Activated CD4-positive, alpha-beta T cell treated with anti-CD3 and anti-CD28 coated beads, Interleukin-2, amount 50 U/mL, for 48 hours (primary cell): ENCODE results near the gene GTF2F2.
"Not testable (repeated sequence)": the region's sequence is repeated elsewhere in the genome, so short reads cannot be mapped to it uniquely, and the experiment has no call there.

Source experiments
- DNase-seq, 2 experiments: peaks; one replicate each; pipeline ENCODE4 v3.0.0-alpha.2; 2020

Gene GTF2F2

GRCh38 chr13:45219123-45219891 is 99.0 kb downstream of the GTF2F2 start:
- DNase-seq, result no peak

- DNase-seq, result no peak
Observed at GRCh38 chr13:45219938-45220375, 99.6 kb downstream of the GTF2F2 start.

GRCh38 chr13:45220403-45220802 is 100.1 kb downstream of the GTF2F2 start:
- DNase-seq, result no peak

GRCh38 chr13:45222516-45222915 is 102.2 kb downstream of the GTF2F2 start:
- no peak for DNase-seq

GRCh38 chr13:45222919-45223318 is 102.6 kb downstream of the GTF2F2 start:
- DNase-seq, result no peak

GRCh38 chr13:45224176-45224575 is 103.9 kb downstream of the GTF2F2 start:
- DNase-seq, result no peak

- no peak for DNase-seq
Observed at GRCh38 chr13:45225370-45225769, 105.1 kb downstream of the GTF2F2 start.

- no peak for DNase-seq
Observed at GRCh38 chr13:45226024-45226423, 105.7 kb downstream of the GTF2F2 start.

- DNase-seq, result no peak
Observed at GRCh38 chr13:45228002-45228401, 107.7 kb downstream of the GTF2F2 start.

GRCh38 chr13:45229172-45229571 is 108.9 kb downstream of the GTF2F2 start:
- no peak for DNase-seq

GRCh38 chr13:45231305-45231704 is 111.0 kb downstream of the GTF2F2 start:
- no peak for DNase-seq

- no peak for DNase-seq
Observed at GRCh38 chr13:45231722-45232121, 111.4 kb downstream of the GTF2F2 start.

GRCh38 chr13:45232591-45232990 is 112.3 kb downstream of the GTF2F2 start:
- DNase-seq, result no peak

- DNase-seq, result no peak
Observed at GRCh38 chr13:45238945-45239795, 118.9 kb downstream of the GTF2F2 start.

GRCh38 chr13:45240143-45240542 is 119.8 kb downstream of the GTF2F2 start:
- DNase-seq, result no peak

GRCh38 chr13:45242070-45242469 is 121.8 kb downstream of the GTF2F2 start:
- DNase-seq, result no peak

- DNase-seq, result no peak
Observed at GRCh38 chr13:45242524-45242923, 122.2 kb downstream of the GTF2F2 start.

- DNase-seq, result no peak
Observed at GRCh38 chr13:45243077-45243476, 122.8 kb downstream of the GTF2F2 start.

- DNase-seq, result not testable (repeated sequence)
Observed at GRCh38 chr13:45244736-45245135, 124.4 kb downstream of the GTF2F2 start.

GRCh38 chr13:45249662-45250061 is 129.4 kb downstream of the GTF2F2 start:
- no peak for DNase-seq

GRCh38 chr13:45254396-45254795 is 134.1 kb downstream of the GTF2F2 start:
- no peak for DNase-seq

GRCh38 chr13:45255247-45255987 is 135.1 kb downstream of the GTF2F2 start:
- DNase-seq, result no peak

- no peak for DNase-seq
Observed at GRCh38 chr13:45256254-45256653, 135.9 kb downstream of the GTF2F2 start.
